ENCODE measurements around the gene S100A14.
"Not testable (repeated sequence)": the region's sequence is repeated elsewhere in the genome, so short reads cannot be mapped to it uniquely, and the experiment has no call there.

S100A14 gene

GRCh38 chr1:153616144-153616916 is at the start of gene S100A14:
TSS of gene S100A14 (minus strand) at chr1:153616325. CDS start at chr1:153615858, 467 bp downstream.
- DNase-seq, result no peak

GRCh38 chr1:153663211-153663610 is 47.1 kb upstream of the S100A14 start:
- no peak for DNase-seq

- DNase-seq, result no peak
These were observed 46.1 kb upstream of the S100A14 start for GRCh38 chr1:153662269-153662668.

GRCh38 chr1:153661111-153661708 is 45.1 kb upstream of the S100A14 start:
- DNase-seq, result no peak

GRCh38 chr1:153659656-153660055 is 43.5 kb upstream of the S100A14 start:
- no peak for DNase-seq

GRCh38 chr1:153659175-153659534 is 43.0 kb upstream of the S100A14 start:
- no peak for DNase-seq

- peak; percentile 96 for DNase-seq
These were observed 42.5 kb upstream of the S100A14 start, which contains the start of gene SNAPIN for GRCh38 chr1:153658400-153659174. TSS of gene SNAPIN (plus strand) at chr1:153658703. CDS start at chr1:153658744, 41 bp downstream.

- peak; percentile 44 for DNase-seq
These were observed 39.2 kb upstream of the S100A14 start for GRCh38 chr1:153655333-153655732.

GRCh38 chr1:153652805-153653500 is 36.8 kb upstream of the S100A14 start:
- no peak for DNase-seq

- peak; percentile 73 for DNase-seq
These were observed 35.6 kb upstream of the S100A14 start for GRCh38 chr1:153651771-153652170.

GRCh38 chr1:153649863-153650235 is 33.7 kb upstream of the S100A14 start:
- peak; percentile 84 for DNase-seq

GRCh38 chr1:153649137-153649862 is 33.2 kb upstream of the S100A14 start:
- peak; percentile 64 for DNase-seq

GRCh38 chr1:153648000-153648643 is 32.0 kb upstream of the S100A14 start:
- no peak for DNase-seq

- no peak for DNase-seq
These were observed 31.2 kb upstream of the S100A14 start for GRCh38 chr1:153647346-153647714.

GRCh38 chr1:153646672-153647345 is 30.7 kb upstream of the S100A14 start:
- DNase-seq, result no peak

- DNase-seq, result no peak
These were observed 27.7 kb upstream of the S100A14 start for GRCh38 chr1:153643816-153644215.

- no peak for DNase-seq
These were observed 27.0 kb upstream of the S100A14 start for GRCh38 chr1:153643100-153643499.

GRCh38 chr1:153642161-153642560 is 26.0 kb upstream of the S100A14 start:
- no peak for DNase-seq

GRCh38 chr1:153640861-153641260 is 24.7 kb upstream of the S100A14 start:
- no peak for DNase-seq

- DNase-seq, result not testable (repeated sequence)
These were observed 24.1 kb upstream of the S100A14 start for GRCh38 chr1:153640213-153640612.

GRCh38 chr1:153639280-153639679 is 23.2 kb upstream of the S100A14 start:
- DNase-seq, result no peak
